GM18909 (cell line): ENCODE measurements around the gene ROCK2.
"Not testable (repeated sequence)": the region's sequence is repeated elsewhere in the genome, so short reads cannot be mapped to it uniquely, and the experiment has no call there.

Source experiments
- ATAC-seq: cut with Tn5 transposase; IDR thresholded peaks from one replicate; pipeline ENCODE4 v1.9.1; 2021; ENCODE audit warnings: mild to moderate bottlenecking; ENCODE audit not compliant: unreplicated experiment, poor library complexity

Gene ROCK2

DNA sequence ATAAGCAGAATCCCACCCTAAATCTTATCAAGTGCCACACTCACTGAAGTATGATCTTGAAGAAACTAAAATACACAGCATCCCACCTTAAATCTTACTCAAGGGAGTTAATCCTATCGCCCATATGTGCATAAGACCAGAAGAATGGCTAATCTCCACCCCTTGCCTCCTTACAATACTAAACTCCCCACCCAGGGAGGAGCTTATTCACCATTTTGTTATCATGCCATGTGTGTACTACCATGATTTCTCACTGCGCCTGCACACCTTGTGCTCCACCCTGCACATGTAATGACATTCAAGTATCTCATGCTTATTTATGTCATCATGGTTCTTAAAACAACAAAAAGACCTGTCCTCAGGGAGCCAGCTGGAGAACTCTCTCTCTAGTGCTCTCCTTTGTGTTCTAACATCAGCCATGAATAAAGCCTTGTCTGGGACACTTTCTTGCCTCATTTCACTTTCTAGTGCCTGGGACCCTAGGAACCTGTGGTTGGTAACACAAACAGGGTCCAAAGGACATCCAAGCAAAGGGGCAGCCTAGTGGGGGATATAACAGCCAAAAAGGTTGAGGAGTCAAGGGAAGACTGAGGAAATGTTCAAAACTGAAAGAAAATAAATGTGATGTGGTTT is 101.8 kb downstream of the ROCK2 start:
- no peak for ATAC-seq

DNA sequence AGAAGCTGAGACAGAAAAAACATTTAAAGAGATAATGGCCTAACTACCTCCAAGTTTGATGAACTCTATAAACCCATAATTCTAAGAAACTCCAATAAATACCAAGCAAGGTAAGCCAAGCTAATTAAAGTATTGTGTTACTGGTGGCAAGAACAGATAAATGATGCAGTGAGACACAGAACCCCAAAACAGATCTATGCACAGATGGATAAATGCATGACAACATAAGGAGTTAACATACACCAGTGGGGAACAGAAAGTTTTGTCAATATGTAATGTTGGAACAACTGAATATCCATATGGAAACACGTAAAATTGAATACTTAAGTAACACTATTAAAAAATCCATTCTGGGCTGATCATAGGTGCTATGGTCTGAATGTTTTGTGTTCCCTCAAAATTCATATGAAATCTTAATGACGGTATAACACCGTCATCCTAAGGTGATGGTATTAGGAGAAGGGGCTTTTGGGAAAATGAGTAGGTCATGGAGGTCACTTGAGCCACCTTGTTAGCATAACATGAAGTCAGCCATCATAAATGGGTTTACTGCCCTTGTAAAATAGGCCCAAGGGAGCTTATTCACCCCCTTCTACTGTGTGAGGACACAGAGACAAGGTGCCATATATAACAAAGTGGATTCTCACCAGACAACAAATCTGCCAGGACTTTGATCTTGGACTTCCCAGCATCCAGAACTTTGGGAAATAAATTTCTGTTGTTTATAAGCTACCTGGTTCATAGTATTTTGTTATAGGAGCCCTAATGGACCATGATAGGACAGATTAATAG is 102.8 kb downstream of the ROCK2 start:
- ATAC-seq: no peak

DNA sequence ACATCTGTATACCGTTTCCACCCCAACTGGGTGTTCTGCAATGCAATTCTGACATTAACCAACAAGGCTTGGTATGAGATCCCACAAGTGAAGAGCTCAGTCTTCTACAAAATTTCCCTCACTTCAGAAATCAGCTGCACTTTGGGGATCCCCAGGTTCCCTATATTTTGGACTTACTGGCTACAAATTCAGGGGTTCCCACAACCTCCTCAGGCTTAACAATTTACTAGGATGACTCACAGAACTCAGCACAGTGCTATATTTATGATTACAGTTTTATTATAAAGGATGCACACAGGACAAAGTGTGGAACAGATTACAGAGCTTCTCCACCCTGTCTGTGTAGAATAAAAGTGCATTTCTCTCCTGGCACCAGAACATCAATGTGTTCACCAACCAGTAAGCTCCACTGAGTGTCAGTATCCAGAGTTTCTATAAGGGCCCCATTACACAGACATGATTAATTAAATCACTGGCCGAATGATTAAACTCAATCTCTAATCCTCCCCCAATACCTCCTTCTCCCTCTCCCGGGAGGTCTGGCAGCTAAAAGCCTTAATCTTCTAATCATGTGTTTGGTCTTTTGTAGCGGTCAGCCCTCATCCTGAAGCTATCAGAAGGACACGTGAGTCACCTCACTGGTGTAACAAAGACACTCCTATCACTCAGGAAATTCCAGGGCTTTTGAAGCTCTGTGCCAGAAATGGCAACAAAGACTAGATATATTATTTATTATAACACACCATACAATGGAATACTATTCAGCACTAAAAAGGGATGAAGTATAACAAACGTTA is 104.6 kb downstream of the ROCK2 start:
- ATAC-seq: no peak

DNA sequence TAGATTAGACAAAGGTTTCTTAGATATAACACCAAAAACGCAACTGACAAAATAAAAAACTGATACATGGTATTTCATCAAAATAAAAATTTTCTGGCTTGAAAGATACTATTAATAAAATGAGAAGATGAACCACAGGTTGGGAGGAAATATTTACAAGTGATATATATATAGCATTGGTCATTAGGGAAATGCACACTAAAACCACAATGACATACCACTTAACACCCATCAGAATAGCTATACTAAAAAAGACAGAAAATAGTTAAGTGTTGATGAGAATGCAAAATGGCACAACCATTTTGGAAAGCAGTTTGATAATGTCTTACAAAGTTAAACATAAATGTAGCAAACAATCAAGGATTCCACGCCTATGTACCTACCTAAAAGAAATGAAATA is 105.3 kb downstream of the ROCK2 start:
- ATAC-seq: no peak

DNA sequence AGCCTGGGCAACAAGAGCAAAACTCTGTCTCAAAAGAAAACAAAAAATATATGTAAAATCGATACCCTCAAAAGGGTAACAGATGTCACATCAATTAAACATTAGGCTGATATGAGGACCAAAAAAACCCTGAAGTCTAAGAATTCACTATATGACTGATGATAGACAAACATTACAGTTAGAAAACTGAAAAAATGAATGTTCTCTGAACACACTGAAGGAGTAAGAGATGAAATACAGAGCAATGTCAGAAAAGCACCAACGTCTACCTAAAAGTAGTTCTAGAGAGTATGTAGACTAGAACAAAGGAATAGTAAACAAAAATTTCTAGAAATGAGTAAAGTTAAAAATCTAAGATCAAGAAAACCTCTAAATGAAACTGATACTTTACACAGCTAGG is 107.3 kb downstream of the ROCK2 start:
- ATAC-seq: no peak

DNA sequence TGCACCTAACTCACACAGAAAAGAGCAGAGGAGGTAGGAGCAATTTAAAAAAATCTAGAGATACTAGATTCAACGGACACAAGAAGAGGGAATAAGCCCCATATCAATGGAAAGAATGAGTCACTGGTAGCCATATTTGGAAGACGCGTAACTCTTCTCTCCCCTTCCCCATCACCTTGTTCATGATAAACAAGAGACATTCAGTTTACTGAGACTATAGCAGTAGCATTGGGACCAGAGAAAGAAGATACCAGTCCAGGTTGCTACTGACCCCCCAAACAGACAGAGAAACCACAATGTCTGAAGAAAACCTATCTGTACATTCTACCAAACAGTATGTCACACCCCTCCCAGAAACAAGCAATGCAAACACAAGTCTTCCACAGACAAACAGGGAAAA is 108.1 kb downstream of the ROCK2 start:
- no peak for ATAC-seq

DNA sequence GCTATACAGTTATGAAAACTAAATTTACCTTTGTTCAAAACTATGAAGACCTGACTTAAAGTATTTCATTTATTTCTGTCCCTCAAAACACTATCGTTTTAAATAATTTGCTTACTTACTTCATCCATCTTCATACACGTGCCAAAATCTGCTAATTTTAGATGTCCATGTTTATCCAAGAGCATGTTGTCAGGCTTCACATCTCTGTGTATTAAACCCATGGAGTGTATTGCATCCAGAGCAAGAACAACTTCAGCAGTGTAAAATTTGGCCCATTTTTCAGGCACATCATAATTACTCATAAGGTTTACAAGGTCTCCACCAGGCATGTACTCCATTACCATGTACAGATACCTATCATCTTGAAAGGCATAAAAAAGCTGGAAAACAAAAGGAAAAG is 108.9 kb downstream of the ROCK2 start:
- no peak for ATAC-seq

DNA sequence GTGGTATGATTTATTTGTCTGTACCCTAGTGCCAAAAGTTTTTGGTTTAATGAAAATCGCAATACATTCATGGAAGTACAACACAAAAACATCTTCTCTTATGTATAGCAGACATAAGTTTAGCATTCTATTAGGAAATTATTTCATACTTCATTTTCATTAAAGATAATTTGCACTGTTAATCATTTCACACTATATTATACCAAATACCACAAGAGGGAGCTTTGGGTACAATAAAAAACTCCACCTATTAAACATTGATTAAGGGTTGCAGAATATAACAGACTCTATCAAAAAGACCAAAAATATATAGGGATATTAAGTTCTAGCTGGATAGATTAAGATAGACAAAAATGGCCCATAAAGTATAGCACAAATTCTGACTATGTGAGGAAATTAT is 110.1 kb downstream of the ROCK2 start:
- ATAC-seq: no peak

DNA sequence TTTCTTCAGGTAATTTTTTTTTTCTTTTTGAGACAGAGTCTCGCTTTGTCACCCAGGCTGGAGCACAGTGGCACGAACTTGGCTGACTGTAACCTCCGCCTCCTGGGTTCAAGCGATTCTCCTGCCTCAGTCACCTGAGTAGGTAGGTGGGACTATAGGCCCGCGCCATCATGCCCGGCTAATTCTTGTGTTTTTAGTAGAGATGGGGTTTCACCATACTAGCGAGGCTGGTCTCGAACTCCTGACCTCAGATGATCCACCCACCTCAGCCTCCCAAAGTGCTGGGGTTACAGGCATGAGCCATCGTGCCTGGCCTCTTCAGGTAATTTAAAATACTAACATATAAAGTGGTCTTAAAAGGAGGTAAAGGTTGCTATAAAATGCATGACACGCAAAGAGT is 113.2 kb downstream of the ROCK2 start:
- ATAC-seq: not testable (repeated sequence)

DNA sequence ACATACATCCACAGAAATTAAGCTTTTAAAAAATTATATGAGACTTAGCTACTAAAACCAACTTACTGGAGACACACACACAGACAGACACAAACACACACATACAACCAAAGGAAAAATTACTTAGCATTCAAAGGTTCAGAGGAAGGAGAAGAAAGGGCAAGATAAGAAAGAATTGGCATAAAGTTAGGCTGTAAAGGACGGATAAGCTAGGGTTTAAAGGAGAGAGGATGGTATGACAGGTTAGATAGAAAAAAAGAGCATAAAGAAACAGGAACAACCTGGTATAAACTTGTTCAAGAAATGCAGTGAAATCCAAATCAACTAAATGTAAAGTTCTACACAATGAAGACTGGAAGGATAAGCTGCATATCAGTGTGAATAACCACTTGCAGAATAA is 115.7 kb downstream of the ROCK2 start:
- ATAC-seq: no peak

DNA sequence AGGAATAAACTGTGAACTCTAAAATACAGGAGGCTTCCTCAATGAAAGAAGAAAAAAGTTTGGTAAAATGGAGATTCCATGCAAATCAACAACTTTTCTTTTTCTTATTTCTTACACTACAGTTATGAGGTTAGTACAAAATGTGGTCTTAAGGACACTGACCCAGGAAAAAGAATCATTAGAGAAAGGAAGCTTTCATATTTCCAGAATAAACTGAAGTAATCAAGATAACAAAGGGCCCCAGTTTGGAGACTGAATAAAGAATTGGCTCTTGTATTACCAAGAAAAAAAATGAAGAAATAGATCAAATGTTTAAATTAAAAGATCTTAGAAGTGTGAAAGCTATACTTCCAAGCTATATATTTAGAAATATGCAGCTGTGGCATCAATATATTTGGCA is 116.8 kb downstream of the ROCK2 start:
- ATAC-seq: no peak

DNA sequence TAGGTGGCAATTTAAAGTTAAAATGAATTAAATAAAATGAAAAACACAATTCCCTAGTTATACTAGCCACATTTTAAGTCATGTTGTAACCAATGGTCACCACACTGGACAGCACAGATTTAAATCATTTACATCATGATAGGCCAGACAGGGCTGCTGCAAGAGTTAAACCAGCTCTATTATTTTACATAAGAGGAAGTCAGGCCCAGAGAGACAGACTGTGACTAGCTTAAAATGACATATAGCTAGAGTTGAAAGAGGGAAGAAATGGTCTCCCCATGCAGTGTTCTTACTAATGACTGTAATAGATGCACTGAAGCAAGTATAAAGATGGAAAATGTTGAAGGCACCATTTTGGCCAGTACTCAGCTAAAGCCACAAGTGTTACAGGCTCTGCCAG is 119.5 kb downstream of the ROCK2 start:
- no peak for ATAC-seq

DNA sequence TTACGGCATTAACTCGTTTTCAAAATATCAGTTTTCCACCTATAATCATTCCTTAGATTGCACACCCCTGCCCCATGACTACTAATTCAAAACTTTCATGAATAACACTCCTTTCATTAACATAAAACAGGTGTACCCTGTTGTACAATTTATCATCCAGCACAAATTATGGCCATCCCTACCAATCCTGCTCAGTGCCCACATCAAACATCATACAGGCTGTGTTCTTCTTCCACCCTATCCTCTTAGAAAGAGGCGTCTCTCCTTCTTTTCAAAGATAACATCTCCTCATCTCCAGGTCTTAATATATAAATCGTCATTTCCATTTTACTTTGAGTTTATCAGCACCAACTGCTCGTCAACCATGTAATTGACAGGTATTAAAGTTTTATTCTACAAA is 121.6 kb downstream of the ROCK2 start:
- no peak for ATAC-seq

DNA sequence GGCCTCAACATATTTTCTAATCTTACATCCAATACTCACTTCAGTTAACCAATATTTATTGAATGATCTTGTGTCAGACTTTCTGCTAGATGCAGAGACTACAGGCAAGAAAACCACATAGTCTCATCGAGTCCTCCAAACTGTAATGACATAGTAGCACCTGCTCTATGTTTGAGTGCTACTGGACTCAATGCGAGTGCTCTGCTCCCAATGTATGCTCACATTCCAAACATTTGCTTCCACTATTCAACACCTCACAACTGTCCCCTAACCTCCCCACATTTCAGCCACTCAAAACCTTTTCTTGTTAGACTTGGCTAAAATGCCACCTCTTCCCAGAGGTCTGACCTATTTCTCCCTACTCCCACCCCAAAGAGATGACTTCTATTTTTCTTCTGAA is 124.0 kb downstream of the ROCK2 start:
- no peak for ATAC-seq

DNA sequence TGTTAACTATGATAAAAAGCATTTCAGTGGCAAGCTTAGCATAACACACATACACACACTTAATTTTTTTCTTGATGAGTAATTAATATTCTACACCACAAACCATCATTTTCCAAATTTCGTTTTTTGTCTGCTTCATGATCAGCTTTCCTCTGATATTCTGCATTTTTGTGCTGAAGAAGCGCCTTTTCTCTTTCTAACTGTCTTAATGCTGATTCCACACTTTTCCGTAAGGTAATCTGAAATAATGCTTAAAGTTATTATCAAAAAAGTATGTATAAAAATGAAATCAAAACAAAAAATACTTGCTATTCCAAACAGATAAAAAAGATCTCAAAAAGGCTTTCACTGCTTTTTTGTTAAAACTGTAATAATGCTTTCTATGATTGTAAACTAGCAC is 129.0 kb downstream of the ROCK2 start:
- no peak for ATAC-seq

DNA sequence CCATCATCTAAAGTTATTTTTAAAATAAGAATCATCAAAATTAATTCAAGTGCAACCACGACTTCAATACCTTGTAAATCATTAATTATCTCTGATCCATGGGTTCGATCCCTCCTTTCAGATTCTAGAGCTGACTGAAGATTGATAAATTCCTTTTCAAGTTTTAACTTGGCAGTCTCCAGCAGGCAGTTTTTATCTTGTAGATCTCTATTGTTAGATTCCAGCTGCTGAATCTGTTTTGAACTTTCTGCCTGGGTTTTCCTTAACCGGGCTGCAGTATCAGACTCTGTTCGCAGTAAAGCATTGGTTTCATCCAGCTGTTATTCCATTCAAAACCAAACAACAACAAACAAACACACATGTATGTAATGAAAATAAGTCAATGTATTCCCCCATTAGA is 129.7 kb downstream of the ROCK2 start:
- ATAC-seq: no peak

DNA sequence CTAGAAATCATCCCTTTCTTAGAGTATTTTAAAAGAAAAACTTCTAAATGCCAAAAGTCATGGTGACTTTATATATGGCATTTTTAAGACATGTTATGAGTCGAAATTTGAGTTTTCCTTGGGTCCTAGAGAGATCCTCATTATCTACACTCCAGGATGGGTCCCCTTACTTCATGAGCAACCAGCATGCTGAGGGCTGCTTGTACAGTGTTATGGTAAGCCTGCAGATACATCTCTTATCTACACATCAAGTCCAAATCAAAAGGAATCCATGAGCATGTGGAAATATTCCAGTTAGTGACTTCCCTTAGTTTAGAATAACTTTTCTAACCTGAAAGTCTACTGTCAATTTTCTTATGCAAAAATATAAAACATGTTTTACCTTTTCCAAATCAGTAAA is 130.5 kb downstream of the ROCK2 start:
- no peak for ATAC-seq

DNA sequence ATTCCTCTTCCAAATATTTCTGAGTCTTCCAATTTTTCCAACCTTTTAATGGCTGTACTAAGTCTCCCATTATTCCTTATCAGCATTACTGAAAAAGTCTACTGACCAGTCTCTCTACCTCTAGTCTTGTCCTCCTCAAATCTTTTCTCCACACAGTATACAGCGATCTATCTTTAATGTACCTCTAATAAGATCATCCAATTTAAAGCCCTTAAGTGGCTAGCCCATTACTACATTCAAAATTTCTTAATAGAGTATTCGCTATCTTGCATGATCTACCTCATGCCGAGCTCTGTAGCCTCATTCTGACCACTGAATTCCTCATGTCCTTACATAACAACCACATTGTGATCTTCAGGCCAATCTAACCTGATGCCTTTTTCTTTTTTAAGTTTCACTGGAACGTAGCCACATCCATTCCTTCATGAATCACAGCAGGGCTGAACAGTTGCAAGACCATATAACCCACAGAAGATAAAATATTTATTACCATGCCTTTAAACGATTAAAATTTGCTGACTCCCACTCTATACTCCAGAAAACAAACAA is 131.3 kb downstream of the ROCK2 start:
- no peak for ATAC-seq

DNA sequence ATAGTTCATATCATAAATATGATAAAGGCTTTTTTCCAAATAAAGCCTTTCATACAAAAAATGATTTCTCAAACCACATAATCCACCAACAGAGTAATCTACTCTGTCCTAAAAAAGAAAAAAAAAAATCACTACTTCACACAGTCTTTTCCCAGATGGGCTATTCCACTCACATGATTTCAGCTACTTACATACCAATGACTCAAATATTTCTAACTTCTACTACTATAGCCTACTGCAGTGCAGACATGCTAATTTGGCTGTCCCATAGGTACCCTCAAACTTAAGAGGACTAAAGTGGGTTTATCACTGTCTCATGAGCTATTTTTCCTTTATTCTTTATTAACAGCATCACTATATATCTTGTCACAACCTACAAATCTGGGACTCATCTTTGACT is 131.8 kb downstream of the ROCK2 start:
- no peak for ATAC-seq

DNA sequence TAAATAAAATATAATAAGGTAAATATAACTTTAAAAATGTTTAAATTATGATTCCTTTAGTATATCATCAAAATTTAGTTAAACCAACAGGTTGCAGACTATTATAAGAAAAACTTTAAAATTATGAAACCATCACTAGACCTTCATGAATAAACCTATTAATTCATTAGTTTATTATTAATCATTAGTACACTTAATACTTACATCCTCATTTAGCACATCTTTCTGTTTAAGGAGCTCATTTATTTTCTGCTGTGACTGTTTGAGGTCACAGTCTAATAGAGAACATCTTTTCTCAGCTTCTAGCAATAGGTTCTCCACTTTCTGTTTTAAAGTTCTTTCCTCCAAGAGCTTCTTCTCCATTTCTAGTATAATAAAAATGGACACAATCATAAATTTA is 136.4 kb downstream of the ROCK2 start:
- no peak for ATAC-seq

DNA sequence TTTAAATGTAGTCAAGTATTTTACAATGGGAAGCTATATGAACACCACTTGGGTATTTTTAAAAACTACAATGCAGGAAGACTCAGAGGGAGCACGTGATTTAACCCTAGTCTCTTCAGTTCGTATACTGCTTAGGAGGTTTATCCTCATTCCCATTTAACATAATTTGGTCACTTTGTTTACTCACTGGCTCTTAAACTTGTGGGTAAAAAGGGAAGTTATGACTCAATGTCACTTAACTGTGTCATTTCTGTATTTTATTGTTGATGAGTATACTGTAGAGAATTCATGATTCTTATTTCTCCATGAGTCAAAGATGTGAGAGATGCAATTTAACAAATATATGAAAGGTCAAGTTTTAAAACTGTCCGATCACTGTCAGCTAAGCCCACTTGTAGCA is 141.0 kb downstream of the ROCK2 start:
- no peak for ATAC-seq
